Astrocyte (in vitro differentiated cells and primary cell): ENCODE measurements around the gene PCLO.

Experiments used
- EZH2 ChIP-seq: IDR thresholded peaks from 2 replicates; pipeline ENCODE4 v1.6.1; 2012; ENCODE audit warnings: mild to moderate bottlenecking, low read length, inconsistent platforms; ENCODE audit not compliant: insufficient read depth
- TF ChIP-seq, protein P1 (sequence below): IDR thresholded peaks from 2 replicates; pipeline ENCODE4 v1.5.1; 2011; ENCODE audit warnings: low read depth, mild to moderate bottlenecking, inconsistent platforms, low read length, moderate library complexity; ENCODE audit not compliant: insufficient read depth

DNA sequence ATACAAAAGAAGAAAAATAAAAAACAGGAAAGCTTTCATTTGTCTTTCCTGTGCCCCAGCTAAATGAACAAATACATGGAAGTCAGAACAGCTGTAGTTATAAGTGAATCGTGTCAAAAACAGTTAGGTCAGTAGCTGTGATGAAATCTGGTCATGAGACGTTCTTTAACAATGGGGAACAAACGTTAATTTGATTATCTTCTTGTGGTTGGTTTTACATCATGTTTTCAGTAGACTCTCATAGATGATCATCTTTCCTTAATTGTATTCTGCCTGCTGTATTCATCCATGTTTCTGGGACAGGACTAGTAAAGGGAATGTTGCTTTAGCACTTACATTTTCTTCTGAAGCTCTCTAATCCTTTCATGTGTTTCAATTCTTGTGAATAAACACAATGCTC is 97.0 kb downstream of the PCLO start:
- no peak for TF ChIP-seq EZH2
- TF ChIP-seq, protein P1, sequence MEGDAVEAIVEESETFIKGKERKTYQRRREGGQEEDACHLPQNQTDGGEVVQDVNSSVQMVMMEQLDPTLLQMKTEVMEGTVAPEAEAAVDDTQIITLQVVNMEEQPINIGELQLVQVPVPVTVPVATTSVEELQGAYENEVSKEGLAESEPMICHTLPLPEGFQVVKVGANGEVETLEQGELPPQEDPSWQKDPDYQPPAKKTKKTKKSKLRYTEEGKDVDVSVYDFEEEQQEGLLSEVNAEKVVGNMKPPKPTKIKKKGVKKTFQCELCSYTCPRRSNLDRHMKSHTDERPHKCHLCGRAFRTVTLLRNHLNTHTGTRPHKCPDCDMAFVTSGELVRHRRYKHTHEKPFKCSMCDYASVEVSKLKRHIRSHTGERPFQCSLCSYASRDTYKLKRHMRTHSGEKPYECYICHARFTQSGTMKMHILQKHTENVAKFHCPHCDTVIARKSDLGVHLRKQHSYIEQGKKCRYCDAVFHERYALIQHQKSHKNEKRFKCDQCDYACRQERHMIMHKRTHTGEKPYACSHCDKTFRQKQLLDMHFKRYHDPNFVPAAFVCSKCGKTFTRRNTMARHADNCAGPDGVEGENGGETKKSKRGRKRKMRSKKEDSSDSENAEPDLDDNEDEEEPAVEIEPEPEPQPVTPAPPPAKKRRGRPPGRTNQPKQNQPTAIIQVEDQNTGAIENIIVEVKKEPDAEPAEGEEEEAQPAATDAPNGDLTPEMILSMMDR = no peak
